ENCODE results near the gene PDAP1. TPM values are rescaled to one million over a fixed set of nuclear protein-coding genes. Genes with fewer than 3 reads are reported as not detected.
A peak's percentile ranks its signal among the peaks of the same experiment; 100 is the strongest.

Gene PDAP1
- total and polyA plus RNA-seq, 9 of the 15 experiments (the other 6 are each of a cell fraction or from before 2014, with no cell fraction given) = 10.2 to 315 (median 129) TPM

DNA sequence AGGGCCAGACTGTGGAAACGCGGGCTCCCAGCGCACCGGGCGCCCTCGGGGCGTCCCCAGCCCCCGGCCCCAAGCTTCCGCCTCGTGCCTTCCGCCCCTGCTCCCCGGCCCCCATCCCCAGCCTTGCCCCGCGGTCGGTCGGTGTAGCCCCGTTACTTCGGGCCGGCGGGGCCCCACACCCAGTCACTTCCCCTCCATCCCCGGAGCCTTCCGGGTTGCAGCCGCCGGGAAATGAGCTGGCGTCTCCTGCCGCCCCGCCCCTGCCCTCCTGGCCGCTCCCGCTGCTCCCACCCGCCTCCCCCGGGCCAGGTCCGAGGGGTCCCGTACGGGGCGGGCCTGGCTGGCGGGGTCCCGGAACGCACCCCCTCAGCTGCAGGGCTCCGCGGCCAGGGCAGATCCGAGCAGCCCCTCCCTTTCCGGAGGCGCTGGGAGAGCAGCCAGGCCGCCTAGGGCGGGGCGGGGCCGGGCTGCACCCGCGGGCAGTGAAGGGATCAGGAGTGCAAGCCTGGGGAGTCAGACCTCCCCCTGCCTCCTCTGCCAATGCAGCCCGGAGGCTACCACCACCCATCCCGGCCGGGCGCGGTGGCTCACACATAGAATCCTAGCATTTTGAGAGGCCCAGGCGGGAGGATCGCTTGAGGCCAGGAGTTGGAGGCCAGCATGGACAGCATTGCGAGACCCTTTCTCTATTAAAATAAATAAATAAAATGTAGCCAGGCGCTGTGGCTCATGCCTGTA, 33.2 kb downstream of the PDAP1 start:
- Histone ChIP-seq H3K4me1 (replicated peaks in 1 of 2; ENCODE audit: control insufficient read depth in 2 of 2, insufficient read depth in 2 of 2, low read length in 2 of 2) (peaks cover 24 to 60% of the 10 kb centered on the region in 2 experiments), H3K79me2 (ENCODE audit: control insufficient read depth, insufficient read depth, low read length) (peaks cover 48% of the 10 kb centered on the region), H3K9me3 (replicated peaks; ENCODE audit: control insufficient read depth, insufficient read depth, low read depth, low read length) (no peaks in the 10 kb centered on the region), H3K27me3 (ENCODE audit: control insufficient read depth in 2 of 2, insufficient read depth in 2 of 2, low read length in 2 of 2) (no peaks in the 10 kb centered on the region), H3K36me3 (ENCODE audit: control insufficient read depth, insufficient read depth, low read length) (peaks cover 33% of the 10 kb centered on the region), H3K4me2 (ENCODE audit: insufficient read depth, low read length) (peak overlapping the region; percentile 81), H4K20me1 (replicated peaks; ENCODE audit: control insufficient read depth, insufficient read depth, low read length) (peaks cover 7% of the 10 kb centered on the region; the same call in 1 of the 2 replicates), H2AFZ (ENCODE audit: low read depth, low read length) (peak overlapping the region; percentile 54; the same call in 1 of the 2 replicates), H3K9ac (ENCODE audit: insufficient read depth in 1 of 2, low read depth in 2 of 2, low read length in 2 of 2) (peak overlapping the region; percentile 79 to 83), H3K27ac (ENCODE audit: extremely low read depth, low read depth, low read length) (peak overlapping the region; percentile 74; the same call in 2 of the 3 replicates), H3K4me3 (peak overlapping the region; percentile 94), H3K9me1 (ENCODE audit: control insufficient read depth, insufficient read depth, low read length) (no peaks in the 10 kb centered on the region)
- FAIRE-seq (peak; percentile 19), ATAC-seq (peak; percentile 86), DNase-seq (ENCODE audit: extremely low read depth in 1 of 4, low spot score in 3 of 4) (peak; percentile 81 to 91 (median 84))
- ChIA-PET CTCF (ENCODE audit: low intra/inter-chr PET ratio) (no interaction called here), POLR2A (interaction anchor here (0.6 to 1.5 kb wide), 4 partner anchors 8 to 1134 kb away, joined by 3 to 6 read pairs (median 4); no protein-coding TSS in a partner anchor)
- intact Hi-C loops (cut with micrococcal nuclease) (loop anchor here (2.0 kb wide), 1 partner anchor 34 kb away; the partner anchor contains the start of genes BUD31 and PDAP1), in situ Hi-C loops (cut with MboI) (no loop called here)
- 4% methylated on average over 27 of the region's 58 CpGs for WGBS (ENCODE audit: insufficient coverage, low coverage, missing lambda C conversion rate)
- no TSS peak for BruUV-seq (replicated peaks)
- no peak for TF ChIP-seq ZNF146 (CRISPR knock-in tag; IDR thresholded peaks at IDR 0.05; ENCODE audit: unreplicated experiment)
- no peak for TF ChIP-seq NUFIP1 (IDR thresholded peaks at IDR 0.05; ENCODE audit: partially characterized antibody)
- no peak for TF ChIP-seq PCBP2 (IDR thresholded peaks at IDR 0.05; ENCODE audit: low read depth, low read length, poor library complexity, severe bottlenecking)
- TF ChIP-seq SOX6 (IDR thresholded peaks at IDR 0.05) = no peak
- no peak for TF ChIP-seq YBX1 (IDR thresholded peaks at IDR 0.05)
- TF ChIP-seq NR2C1 (IDR thresholded peaks at IDR 0.05) = no peak
- no peak for TF ChIP-seq NR2C1 (tag; IDR thresholded peaks at IDR 0.05)
- no peak for TF ChIP-seq DIDO1 (tag; IDR thresholded peaks at IDR 0.05; ENCODE audit: low read depth)
- no peak for TF ChIP-seq JUNB (CRISPR knock-in tag; conservative IDR thresholded peaks at IDR 0.05)
- TF ChIP-seq, protein P1, sequence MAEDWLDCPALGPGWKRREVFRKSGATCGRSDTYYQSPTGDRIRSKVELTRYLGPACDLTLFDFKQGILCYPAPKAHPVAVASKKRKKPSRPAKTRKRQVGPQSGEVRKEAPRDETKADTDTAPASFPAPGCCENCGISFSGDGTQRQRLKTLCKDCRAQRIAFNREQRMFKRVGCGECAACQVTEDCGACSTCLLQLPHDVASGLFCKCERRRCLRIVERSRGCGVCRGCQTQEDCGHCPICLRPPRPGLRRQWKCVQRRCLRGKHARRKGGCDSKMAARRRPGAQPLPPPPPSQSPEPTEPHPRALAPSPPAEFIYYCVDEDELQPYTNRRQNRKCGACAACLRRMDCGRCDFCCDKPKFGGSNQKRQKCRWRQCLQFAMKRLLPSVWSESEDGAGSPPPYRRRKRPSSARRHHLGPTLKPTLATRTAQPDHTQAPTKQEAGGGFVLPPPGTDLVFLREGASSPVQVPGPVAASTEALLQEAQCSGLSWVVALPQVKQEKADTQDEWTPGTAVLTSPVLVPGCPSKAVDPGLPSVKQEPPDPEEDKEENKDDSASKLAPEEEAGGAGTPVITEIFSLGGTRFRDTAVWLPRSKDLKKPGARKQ (CRISPR knock-in tag; IDR thresholded peaks at IDR 0.05) = no peak
- TF ChIP-seq ZNF583 (CRISPR knock-in tag; IDR thresholded peaks at IDR 0.05) = no peak
- TF ChIP-seq RBBP5 (IDR thresholded peaks at IDR 0.05; ENCODE audit: borderline replicate concordance, insufficient read depth, low read length, poor library complexity, severe bottlenecking) = no peak
- TF ChIP-seq ZNF785 (CRISPR knock-in tag; IDR thresholded peaks at IDR 0.05) = no peak
- TF ChIP-seq ZNF316 (IDR thresholded peaks at IDR 0.05) = no peak
- TF ChIP-seq KAT8 (IDR thresholded peaks at IDR 0.05; ENCODE audit: low read depth) = no peak
- TF ChIP-seq ZC3H4 (CRISPR knock-in tag; IDR thresholded peaks at IDR 0.05; ENCODE audit: borderline replicate concordance) = no peak
- peak; percentile 74; the same call in 1 of the 2 replicates for TF ChIP-seq TGIF2 (CRISPR knock-in tag; IDR thresholded peaks at IDR 0.05)
- TF ChIP-seq ATF4 (CRISPR knock-in tag; IDR thresholded peaks at IDR 0.05) = no peak
- TF ChIP-seq MXI1 (IDR thresholded peaks at IDR 0.05; ENCODE audit: low read depth, low read length) = no peak
- TF ChIP-seq ARHGAP35 (IDR thresholded peaks at IDR 0.05; ENCODE audit: partially characterized antibody) = no peak
- no peak for TF ChIP-seq TAF7 (tag; IDR thresholded peaks at IDR 0.05)
- no peak for TF ChIP-seq CHCHD3 (CRISPR knock-in tag; IDR thresholded peaks at IDR 0.05)

All from K562 (cell line).